HepG2 (cell line): ENCODE data around the gene SIX5. TPM values are rescaled to one million over a fixed set of nuclear protein-coding genes. Genes with fewer than 3 reads are reported as not detected.

ENCODE experiments used
- BORCS8-MEF2B ChIP-seq: sonication (generic); formaldehyde crosslinking; IDR thresholded peaks from 2 replicates; pipeline ENCODE4 v1.8.0; 2022; ENCODE audit warnings: mild to moderate bottlenecking, missing genetic modification reagents
- FOXA3 ChIP-seq: IDR thresholded peaks from 2 replicates; pipeline ENCODE4 v1.6.1; 2016; ENCODE audit warnings: missing genetic modification reagents, missing compliant biosample characterization
- HOXD1 ChIP-seq: sonication (generic); formaldehyde crosslinking; IDR thresholded peaks from 2 replicates; pipeline ENCODE4 v1.5.0; 2020; ENCODE audit warnings: missing genetic modification reagents
- JDP2 ChIP-seq: sonication (generic); formaldehyde crosslinking; IDR thresholded peaks from 2 replicates; pipeline ENCODE4 v1.8.1; 2022; ENCODE audit warnings: missing genetic modification reagents, borderline replicate concordance
- KMT2A ChIP-seq: sonication (generic); formaldehyde crosslinking; IDR thresholded peaks from 2 replicates; pipeline ENCODE4 v1.4.0; 2020; ENCODE audit warnings: missing genetic modification reagents
- MIER3 ChIP-seq: IDR thresholded peaks from 2 replicates; pipeline ENCODE4 v1.6.1; 2016; ENCODE audit warnings: missing compliant biosample characterization, borderline replicate concordance
- MYC ChIP-seq: sonication (generic); formaldehyde crosslinking; IDR thresholded peaks from 2 replicates; pipeline ENCODE4 v1.9.0; 2021; ENCODE audit warnings: missing genetic modification reagents, borderline replicate concordance
- SMC3 ChIP-seq: IDR thresholded peaks from 2 replicates; pipeline ENCODE4 v1.6.1; 2011; ENCODE audit warnings: low read length, improper control_type of control experiment
- SOX6 ChIP-seq, 2 experiments: fragments of 450-650 bp in 1 of 2; sonication (generic) in 1 of 2; formaldehyde crosslinking in 1 of 2; IDR thresholded peaks; 2 replicates each; pipeline versions ENCODE4 v1.4.0 to v1.6.1; 2017 to 2020; ENCODE audit warnings: antibody characterized with exemption in 1 of 2, mild to moderate bottlenecking in 1 of 2, missing genetic modification reagents in 1 of 2
- U2AF1 ChIP-seq: fragments of 200-400 bp; formaldehyde crosslinking; optimal IDR thresholded peaks from 2 replicates; pipeline ENCODE3; 2017; ENCODE audit warnings: mild to moderate bottlenecking, low read depth, low read length
- XRCC5 ChIP-seq: fragments of 200-400 bp; formaldehyde crosslinking; optimal IDR thresholded peaks from 2 replicates; pipeline ENCODE3; 2017; ENCODE audit warnings: mild to moderate bottlenecking, low read length
- ZNF672 ChIP-seq: sonication (generic); formaldehyde crosslinking; IDR thresholded peaks from 2 replicates; pipeline ENCODE4 v1.8.1; 2022; ENCODE audit warnings: missing genetic modification reagents
- polyA plus RNA-seq, 8 experiments: library from polyadenylated mRNA; depleted of rRNA in 3 of 8; stranded (reverse) in 7 of 8; unstranded in 1 of 8; fragments of >200 nt; fragmentation: Illumina TruSeq in 4 of 8; extraction: Trizol in 4 of 8; gene quantifications; 2 replicates each; pipeline versions ENCODE4 v1.2.1 to v1.2.3, GENCODE V29; 2011 to 2016; ENCODE audit warnings: low read depth in 4 of 8, missing spikeins in 1 of 8, mixed read lengths in 1 of 8; ENCODE audit not compliant: insufficient read depth in 1 of 8
- total RNA-seq, 5 experiments: library from RNA; depleted of rRNA; stranded (reverse); fragments of >200 nt; fragmentation: Illumina TruSeq; extraction: Trizol; gene quantifications; 2 replicates each; pipeline ENCODE4 v1.2.3, GENCODE V29; 2016; ENCODE audit warnings: low read depth in 1 of 5
- TF ChIP-seq, protein P1 (sequence below): sonication (generic); formaldehyde crosslinking; IDR thresholded peaks from 2 replicates; pipeline ENCODE4 v1.5.0; 2020; ENCODE audit warnings: mild to moderate bottlenecking, missing genetic modification reagents, borderline replicate concordance
- TF ChIP-seq, protein P2 (sequence below): sonication (generic); formaldehyde crosslinking; IDR thresholded peaks from 2 replicates; pipeline ENCODE4 v1.5.0; 2020; ENCODE audit warnings: mild to moderate bottlenecking, missing genetic modification reagents
- TF ChIP-seq, protein P3 (sequence below): sonication (generic); formaldehyde crosslinking; IDR thresholded peaks from 2 replicates; pipeline ENCODE4 v1.4.0; 2020; ENCODE audit warnings: mild to moderate bottlenecking, missing genetic modification reagents
- TF ChIP-seq, protein P4 (sequence below), 2 experiments: sonication (generic) in 1 of 2; formaldehyde crosslinking in 1 of 2; IDR thresholded peaks; 2 replicates each; pipeline versions ENCODE4 v1.5.1 to v1.6.1; 2011 to 2020; ENCODE audit warnings: borderline replicate concordance in 1 of 2, low read depth in 1 of 2, low read length in 1 of 2, mild to moderate bottlenecking in 1 of 2, missing genetic modification reagents in 1 of 2, moderate library complexity in 1 of 2
- TF ChIP-seq, protein P5 (sequence below): sonication (generic); formaldehyde crosslinking; IDR thresholded peaks from 2 replicates; pipeline ENCODE4 v1.5.0; 2020; ENCODE audit warnings: mild to moderate bottlenecking, missing genetic modification reagents, moderate library complexity

The SIX5 gene
- total and polyA plus RNA-seq, 2 of the 13 experiments (the other 11 are each of a cell fraction or from before 2014, with no cell fraction given) = 7.7 to 10.5 TPM

DNA sequence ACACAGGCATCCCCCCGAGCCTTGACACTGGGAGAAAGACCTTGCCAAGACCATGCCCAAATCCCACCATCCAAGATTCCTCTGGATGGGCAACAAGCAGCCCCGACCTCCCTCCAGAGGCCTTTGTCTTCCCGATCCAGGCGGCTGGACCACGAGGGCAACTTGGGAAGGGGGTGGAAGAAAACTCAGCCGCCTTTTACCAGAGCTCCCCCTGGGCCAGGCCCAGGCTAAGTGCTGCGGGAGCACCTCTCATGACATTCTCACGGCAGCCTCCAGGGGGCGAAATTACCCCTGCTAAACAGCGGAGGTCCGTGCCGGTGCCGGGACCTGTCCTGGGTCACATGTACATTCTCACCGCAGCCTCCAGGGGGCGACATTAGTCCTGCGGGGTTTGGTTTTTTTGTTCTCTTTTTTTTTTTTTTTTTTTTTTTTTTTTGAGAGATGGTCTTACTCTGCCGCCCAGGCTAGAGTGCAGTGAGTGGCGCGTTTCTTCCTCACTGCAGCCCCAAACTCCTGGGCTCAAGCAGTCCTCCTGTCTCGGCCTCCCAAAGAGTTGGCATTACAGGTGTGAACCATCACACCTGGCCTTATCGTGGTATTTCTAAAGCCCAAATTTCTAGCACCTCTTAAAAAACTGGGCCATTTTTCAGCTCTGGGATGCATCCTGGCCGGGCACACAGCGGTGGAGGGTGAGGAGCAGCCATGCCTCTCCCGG lies 48.1 kb upstream of the SIX5 start (continued):
- TF ChIP-seq, protein P1, sequence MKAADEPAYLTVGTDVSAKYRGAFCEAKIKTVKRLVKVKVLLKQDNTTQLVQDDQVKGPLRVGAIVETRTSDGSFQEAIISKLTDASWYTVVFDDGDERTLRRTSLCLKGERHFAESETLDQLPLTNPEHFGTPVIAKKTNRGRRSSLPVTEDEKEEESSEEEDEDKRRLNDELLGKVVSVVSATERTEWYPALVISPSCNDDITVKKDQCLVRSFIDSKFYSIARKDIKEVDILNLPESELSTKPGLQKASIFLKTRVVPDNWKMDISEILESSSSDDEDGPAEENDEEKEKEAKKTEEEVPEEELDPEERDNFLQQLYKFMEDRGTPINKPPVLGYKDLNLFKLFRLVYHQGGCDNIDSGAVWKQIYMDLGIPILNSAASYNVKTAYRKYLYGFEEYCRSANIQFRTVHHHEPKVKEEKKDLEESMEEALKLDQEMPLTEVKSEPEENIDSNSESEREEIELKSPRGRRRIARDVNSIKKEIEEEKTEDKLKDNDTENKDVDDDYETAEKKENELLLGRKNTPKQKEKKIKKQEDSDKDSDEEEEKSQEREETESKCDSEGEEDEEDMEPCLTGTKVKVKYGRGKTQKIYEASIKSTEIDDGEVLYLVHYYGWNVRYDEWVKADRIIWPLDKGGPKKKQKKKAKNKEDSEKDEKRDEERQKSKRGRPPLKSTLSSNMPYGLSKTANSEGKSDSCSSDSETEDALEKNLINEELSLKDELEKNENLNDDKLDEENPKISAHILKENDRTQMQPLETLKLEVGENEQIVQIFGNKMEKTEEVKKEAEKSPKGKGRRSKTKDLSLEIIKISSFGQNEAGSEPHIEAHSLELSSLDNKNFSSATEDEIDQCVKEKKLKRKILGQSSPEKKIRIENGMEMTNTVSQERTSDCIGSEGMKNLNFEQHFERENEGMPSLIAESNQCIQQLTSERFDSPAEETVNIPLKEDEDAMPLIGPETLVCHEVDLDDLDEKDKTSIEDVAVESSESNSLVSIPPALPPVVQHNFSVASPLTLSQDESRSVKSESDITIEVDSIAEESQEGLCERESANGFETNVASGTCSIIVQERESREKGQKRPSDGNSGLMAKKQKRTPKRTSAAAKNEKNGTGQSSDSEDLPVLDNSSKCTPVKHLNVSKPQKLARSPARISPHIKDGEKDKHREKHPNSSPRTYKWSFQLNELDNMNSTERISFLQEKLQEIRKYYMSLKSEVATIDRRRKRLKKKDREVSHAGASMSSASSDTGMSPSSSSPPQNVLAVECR (CRISPR knock-in tag) = peak; percentile 56; the same call in 1 of the 2 replicates
- TF ChIP-seq, protein P2, sequence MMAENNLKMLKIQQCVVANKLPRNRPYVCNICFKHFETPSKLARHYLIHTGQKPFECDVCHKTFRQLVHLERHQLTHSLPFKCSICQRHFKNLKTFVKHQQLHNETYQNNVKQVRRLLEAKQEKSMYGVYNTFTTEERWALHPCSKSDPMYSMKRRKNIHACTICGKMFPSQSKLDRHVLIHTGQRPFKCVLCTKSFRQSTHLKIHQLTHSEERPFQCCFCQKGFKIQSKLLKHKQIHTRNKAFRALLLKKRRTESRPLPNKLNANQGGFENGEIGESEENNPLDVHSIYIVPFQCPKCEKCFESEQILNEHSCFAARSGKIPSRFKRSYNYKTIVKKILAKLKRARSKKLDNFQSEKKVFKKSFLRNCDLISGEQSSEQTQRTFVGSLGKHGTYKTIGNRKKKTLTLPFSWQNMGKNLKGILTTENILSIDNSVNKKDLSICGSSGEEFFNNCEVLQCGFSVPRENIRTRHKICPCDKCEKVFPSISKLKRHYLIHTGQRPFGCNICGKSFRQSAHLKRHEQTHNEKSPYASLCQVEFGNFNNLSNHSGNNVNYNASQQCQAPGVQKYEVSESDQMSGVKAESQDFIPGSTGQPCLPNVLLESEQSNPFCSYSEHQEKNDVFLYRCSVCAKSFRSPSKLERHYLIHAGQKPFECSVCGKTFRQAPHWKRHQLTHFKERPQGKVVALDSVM = peak; percentile 55; the same call in 1 of the 2 replicates
- TF ChIP-seq U2AF1 (peak; percentile 47), SOX6 (IDR thresholded peaks at IDR 0.05) (no peak), SOX6 (CRISPR knock-in tag; IDR thresholded peaks at IDR 0.05) (peak; percentile 44), MIER3 (CRISPR knock-in tag) (peak; percentile 63; the same call in 1 of the 2 replicates), SMC3 (peak; percentile 64), KMT2A (peak; percentile 57; the same call in 1 of the 2 replicates), JDP2 (CRISPR knock-in tag) (no peak), ZNF672 (CRISPR knock-in tag) (no peak), FOXA3 (CRISPR knock-in tag) (peak; percentile 40; the same call in 1 of the 2 replicates), XRCC5 (peak; percentile 97), MYC (CRISPR knock-in tag) (peak; percentile 52; the same call in 1 of the 2 replicates), BORCS8-MEF2B (CRISPR knock-in tag) (peak; percentile 24; the same call in 1 of the 2 replicates), HOXD1 (no peak)
- TF ChIP-seq, protein P3, sequence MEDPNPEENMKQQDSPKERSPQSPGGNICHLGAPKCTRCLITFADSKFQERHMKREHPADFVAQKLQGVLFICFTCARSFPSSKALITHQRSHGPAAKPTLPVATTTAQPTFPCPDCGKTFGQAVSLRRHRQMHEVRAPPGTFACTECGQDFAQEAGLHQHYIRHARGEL (CRISPR knock-in tag) = 0 out of 2 replicates have a peak, but pooled peaks have one; percentile 70
- TF ChIP-seq, protein P4, sequence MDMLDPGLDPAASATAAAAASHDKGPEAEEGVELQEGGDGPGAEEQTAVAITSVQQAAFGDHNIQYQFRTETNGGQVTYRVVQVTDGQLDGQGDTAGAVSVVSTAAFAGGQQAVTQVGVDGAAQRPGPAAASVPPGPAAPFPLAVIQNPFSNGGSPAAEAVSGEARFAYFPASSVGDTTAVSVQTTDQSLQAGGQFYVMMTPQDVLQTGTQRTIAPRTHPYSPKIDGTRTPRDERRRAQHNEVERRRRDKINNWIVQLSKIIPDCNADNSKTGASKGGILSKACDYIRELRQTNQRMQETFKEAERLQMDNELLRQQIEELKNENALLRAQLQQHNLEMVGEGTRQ (IDR thresholded peaks at IDR 0.05; ENCODE audit: low read depth, low read length) = no peak
- TF ChIP-seq, protein P4 (CRISPR knock-in tag; IDR thresholded peaks at IDR 0.05; ENCODE audit: borderline replicate concordance) = 0 out of 2 replicates have a peak, but pooled peaks have one; percentile 71
- TF ChIP-seq, protein P5, sequence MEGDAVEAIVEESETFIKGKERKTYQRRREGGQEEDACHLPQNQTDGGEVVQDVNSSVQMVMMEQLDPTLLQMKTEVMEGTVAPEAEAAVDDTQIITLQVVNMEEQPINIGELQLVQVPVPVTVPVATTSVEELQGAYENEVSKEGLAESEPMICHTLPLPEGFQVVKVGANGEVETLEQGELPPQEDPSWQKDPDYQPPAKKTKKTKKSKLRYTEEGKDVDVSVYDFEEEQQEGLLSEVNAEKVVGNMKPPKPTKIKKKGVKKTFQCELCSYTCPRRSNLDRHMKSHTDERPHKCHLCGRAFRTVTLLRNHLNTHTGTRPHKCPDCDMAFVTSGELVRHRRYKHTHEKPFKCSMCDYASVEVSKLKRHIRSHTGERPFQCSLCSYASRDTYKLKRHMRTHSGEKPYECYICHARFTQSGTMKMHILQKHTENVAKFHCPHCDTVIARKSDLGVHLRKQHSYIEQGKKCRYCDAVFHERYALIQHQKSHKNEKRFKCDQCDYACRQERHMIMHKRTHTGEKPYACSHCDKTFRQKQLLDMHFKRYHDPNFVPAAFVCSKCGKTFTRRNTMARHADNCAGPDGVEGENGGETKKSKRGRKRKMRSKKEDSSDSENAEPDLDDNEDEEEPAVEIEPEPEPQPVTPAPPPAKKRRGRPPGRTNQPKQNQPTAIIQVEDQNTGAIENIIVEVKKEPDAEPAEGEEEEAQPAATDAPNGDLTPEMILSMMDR (CRISPR knock-in tag) = peak; percentile 95
